ENCODE data around the gene MMAB.

DNA sequence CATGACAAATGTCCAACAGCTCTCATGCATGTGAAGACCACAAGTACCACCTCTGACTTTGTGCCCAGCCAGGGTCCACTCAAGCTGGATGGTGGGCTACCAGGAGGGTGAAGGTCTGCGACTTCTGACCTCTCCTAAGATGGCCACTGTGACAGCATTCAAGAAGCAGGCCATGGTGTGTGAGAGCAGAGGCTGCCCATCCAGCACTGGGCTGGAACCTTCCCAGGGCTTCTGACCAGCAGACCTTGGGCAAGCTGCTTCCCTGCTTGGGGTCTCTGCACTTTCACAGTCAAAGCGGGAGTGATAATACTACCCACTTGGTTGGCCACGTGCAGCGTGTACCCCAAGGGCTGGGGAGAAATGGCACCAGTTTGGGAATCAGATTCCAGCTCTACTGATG is 10.4 kb downstream of the MMAB start:
- no peak for TF ChIP-seq EZH2 (IDR thresholded peaks at IDR 0.05; ENCODE audit: borderline replicate concordance, low read depth, low read length, poor library complexity, severe bottlenecking)
- TF ChIP-seq, protein P1, sequence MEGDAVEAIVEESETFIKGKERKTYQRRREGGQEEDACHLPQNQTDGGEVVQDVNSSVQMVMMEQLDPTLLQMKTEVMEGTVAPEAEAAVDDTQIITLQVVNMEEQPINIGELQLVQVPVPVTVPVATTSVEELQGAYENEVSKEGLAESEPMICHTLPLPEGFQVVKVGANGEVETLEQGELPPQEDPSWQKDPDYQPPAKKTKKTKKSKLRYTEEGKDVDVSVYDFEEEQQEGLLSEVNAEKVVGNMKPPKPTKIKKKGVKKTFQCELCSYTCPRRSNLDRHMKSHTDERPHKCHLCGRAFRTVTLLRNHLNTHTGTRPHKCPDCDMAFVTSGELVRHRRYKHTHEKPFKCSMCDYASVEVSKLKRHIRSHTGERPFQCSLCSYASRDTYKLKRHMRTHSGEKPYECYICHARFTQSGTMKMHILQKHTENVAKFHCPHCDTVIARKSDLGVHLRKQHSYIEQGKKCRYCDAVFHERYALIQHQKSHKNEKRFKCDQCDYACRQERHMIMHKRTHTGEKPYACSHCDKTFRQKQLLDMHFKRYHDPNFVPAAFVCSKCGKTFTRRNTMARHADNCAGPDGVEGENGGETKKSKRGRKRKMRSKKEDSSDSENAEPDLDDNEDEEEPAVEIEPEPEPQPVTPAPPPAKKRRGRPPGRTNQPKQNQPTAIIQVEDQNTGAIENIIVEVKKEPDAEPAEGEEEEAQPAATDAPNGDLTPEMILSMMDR (conservative IDR thresholded peaks at IDR 0.05; ENCODE audit: low read depth, low read length) = no peak
